SK-N-MC (cell line): ENCODE results near the gene ACSM4.
"Not testable (repeated sequence)": the region's sequence is repeated elsewhere in the genome, so short reads cannot be mapped to it uniquely, and the experiment has no call there.

ENCODE experiments used
- DNase-seq: peaks from one replicate; pipeline ENCODE4 v3.0.0-alpha.2; 2011; ENCODE audit warnings: low read depth, low spot score
- H3K27ac ChIP-seq: fragments of 200-600 bp; sonication (generic); 2 replicates; pipeline ENCODE4 v1.5.1; 2016; ENCODE audit warnings: mixed run types
- H3K36me3 ChIP-seq: fragments of 200-600 bp; sonication (generic); 2 replicates; pipeline ENCODE4 v1.6.1; 2017; ENCODE audit warnings: antibody characterized with exemption, low read length, mixed read lengths; ENCODE audit not compliant: insufficient read depth
- H3K4me3 ChIP-seq: fragments of 200-600 bp; sonication (generic); 2 replicates; pipeline ENCODE4 v1.5.1; 2016
- H3K9ac ChIP-seq: fragments of 200-600 bp; sonication (generic); 2 replicates; pipeline ENCODE4 v1.8.0; 2017; ENCODE audit warnings: mixed run types, mixed read lengths; ENCODE audit not compliant: insufficient read length
- H3K9me3 ChIP-seq: fragments of 200-600 bp; sonication (generic); 2 replicates; pipeline ENCODE4 v1.6.1; 2017; ENCODE audit warnings: low read depth, mild to moderate bottlenecking, antibody characterized with exemption, low read length, moderate library complexity, mixed read lengths
- EZH2 ChIP-seq: fragments of 200-600 bp; sonication (generic); IDR thresholded peaks from one replicate; pipeline ENCODE4 v1.6.1; 2017; ENCODE audit warnings: antibody characterized with exemption
- FOXP2 ChIP-seq: optimal IDR thresholded peaks from 2 replicates; pipeline ENCODE3; 2011; ENCODE audit warnings: mild to moderate bottlenecking, moderate library complexity; ENCODE audit not compliant: insufficient read depth; ENCODE audit errors: extremely low read length, control extremely low read depth
- POLR2AphosphoS5 ChIP-seq: IDR thresholded peaks from 2 replicates; pipeline ENCODE4 v1.6.1; 2012; ENCODE audit warnings: mild to moderate bottlenecking, low read depth, low read length, borderline replicate concordance

ACSM4 gene, protein sequence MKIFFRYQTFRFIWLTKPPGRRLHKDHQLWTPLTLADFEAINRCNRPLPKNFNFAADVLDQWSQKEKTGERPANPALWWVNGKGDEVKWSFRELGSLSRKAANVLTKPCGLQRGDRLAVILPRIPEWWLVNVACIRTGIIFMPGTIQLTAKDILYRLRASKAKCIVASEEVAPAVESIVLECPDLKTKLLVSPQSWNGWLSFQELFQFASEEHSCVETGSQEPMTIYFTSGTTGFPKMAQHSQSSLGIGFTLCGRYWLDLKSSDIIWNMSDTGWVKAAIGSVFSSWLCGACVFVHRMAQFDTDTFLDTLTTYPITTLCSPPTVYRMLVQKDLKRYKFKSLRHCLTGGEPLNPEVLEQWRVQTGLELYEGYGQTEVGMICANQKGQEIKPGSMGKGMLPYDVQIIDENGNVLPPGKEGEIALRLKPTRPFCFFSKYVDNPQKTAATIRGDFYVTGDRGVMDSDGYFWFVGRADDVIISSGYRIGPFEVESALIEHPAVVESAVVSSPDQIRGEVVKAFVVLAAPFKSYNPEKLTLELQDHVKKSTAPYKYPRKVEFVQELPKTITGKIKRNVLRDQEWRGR

DNA sequence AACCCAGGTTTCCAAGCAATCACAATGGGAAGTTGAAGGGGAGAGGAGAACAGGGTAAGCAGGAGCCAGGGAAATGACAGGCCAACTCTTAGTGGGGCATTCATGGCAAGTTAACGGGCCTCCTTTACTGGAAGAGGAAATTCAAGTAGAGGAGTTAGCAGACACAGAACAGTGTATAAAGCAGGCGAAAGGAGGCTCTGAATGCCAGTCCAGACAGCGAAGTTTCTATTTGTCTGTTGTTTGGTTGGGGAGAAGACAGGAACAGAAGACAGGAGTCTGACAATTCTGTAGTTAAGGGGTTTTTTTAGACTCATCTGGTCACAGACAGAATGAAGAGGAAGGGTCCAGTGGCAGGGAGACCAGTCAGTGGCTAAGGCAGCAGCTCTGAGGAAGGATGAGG, at the start of gene ACSM4:
TSS of gene ACSM4 (plus strand) at position 301 of the 400 bp plus-strand sequence. CDS start 260 bp downstream, outside the sequence.
- Histone ChIP-seq H3K4me3 (no peak within 1 kb of the TSS), H3K36me3 (no peaks in the 10 kb centered on the region), H3K27ac (no peak within 1 kb of the TSS), H3K9me3 (no peaks in the 10 kb centered on the region), H3K9ac (no peak within 1 kb of the TSS)
- DNase-seq: no peak
- TF ChIP-seq POLR2AphosphoS5: no peak
- TF ChIP-seq EZH2: no peak
- no peak for TF ChIP-seq FOXP2

GRCh38 chr12:7259060-7259459, 44.8 kb upstream of the ACSM4 start:
- Histone ChIP-seq H3K27ac (no peak overlapping the region), H3K4me3 (no peak overlapping the region), H3K9ac (no peak overlapping the region), H3K36me3 (no peaks in the 10 kb centered on the region), H3K9me3 (no peaks in the 10 kb centered on the region)
- TF ChIP-seq POLR2AphosphoS5: no peak
- DNase-seq: no peak

DNA sequence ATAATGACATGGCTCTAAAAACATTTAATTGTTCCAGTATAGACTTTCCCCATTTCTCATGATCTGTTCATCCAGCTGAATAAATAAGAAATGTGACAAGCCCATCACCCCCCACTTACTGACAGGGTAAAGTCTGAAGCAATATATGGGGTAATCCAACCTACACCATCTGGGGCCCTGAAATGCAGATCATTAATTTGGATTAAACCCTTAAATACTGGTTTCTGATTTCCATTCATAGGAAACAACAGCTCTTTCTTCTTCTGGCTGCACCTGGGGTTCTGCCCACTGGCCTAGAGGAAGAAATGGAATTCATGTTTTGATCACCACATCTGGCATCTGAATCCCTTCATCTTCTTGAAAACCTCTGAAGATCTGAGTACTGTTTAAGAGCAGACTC, 39.3 kb upstream of the ACSM4 start:
- Histone ChIP-seq H3K4me3 (no peak overlapping the region), H3K36me3 (no peaks in the 10 kb centered on the region), H3K9ac (no peak overlapping the region), H3K9me3 (no peaks in the 10 kb centered on the region), H3K27ac (no peak overlapping the region)
- TF ChIP-seq FOXP2: no peak
- no peak for TF ChIP-seq EZH2
- TF ChIP-seq POLR2AphosphoS5: no peak
- DNase-seq: no peak

DNA sequence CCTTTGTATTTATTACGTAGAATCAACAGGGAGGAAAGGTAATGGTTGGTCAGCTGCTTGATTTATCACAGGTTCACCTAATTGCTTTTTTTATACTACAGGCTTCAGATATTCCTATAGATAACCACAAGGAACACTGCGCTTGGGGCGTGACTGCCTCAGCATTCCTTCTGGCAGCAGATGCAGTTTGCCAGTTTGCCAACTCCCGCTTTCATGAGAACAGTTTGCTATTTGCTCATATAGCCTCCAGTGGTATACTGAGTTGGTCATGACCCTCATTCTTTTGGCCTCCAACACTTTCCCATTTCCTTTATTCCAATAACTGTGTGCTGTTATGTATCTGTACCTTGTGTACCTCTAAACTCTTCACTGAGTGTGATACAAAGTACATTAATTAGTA, 38.6 kb upstream of the ACSM4 start:
- DNase-seq: no peak
- no peak for TF ChIP-seq EZH2
- no peak overlapping the region for H3K27ac ChIP-seq

GRCh38 chr12:7269273-7269672, 34.6 kb upstream of the ACSM4 start:
- H3K27ac ChIP-seq: no peak overlapping the region
- TF ChIP-seq FOXP2: no peak
- no peak for TF ChIP-seq EZH2
- TF ChIP-seq POLR2AphosphoS5: no peak
- no peak overlapping the region for H3K4me3 ChIP-seq
- H3K9ac ChIP-seq: no peak overlapping the region
- H3K36me3 ChIP-seq: no peaks in the 10 kb centered on the region
- DNase-seq: no peak
- H3K9me3 ChIP-seq: no peaks in the 10 kb centered on the region

More for the DNA sequence above, 38.6 kb upstream of the ACSM4 start:
- Histone ChIP-seq H3K4me3 (no peak overlapping the region), H3K36me3 (no peaks in the 10 kb centered on the region), H3K9me3 (no peaks in the 10 kb centered on the region), H3K9ac (no peak overlapping the region)

GRCh38 chr12:7271893-7272514, 31.9 kb upstream of the ACSM4 start:
- no peak overlapping the region for H3K9ac ChIP-seq
- H3K36me3 ChIP-seq: no peaks in the 10 kb centered on the region
- no peak overlapping the region for H3K4me3 ChIP-seq
- no peak overlapping the region for H3K27ac ChIP-seq
- no peaks in the 10 kb centered on the region for H3K9me3 ChIP-seq
- TF ChIP-seq EZH2: no peak
- TF ChIP-seq FOXP2: no peak
- no peak for TF ChIP-seq POLR2AphosphoS5
- DNase-seq: no peak

DNA sequence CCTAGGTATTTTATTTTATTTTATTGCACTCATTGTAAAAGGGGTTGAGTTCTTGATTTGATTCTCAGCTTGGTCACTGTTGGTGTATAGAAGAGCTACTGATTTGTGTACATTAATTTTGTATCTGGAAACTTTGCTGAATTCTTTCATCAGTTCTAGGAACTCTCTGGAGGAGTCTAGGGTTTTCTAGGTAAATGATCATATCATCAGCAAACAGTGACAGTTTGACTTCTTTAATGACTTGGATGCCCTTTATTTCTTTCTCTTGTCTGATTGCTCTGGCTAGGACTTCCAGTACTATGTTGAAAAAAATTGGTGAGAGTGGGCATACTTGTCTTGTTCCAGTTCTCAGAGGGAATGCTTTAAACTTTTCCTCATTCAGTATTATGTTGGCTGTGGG, 28.4 kb upstream of the ACSM4 start:
- not testable (repeated sequence) for H3K27ac ChIP-seq, H3K9ac ChIP-seq, DNase-seq, H3K4me3 ChIP-seq, H3K36me3 ChIP-seq, H3K9me3 ChIP-seq

- Histone ChIP-seq H3K4me3 (no peak overlapping the region), H3K27ac (no peak overlapping the region), H3K9ac (no peak overlapping the region), H3K36me3 (no peaks in the 10 kb centered on the region), H3K9me3 (no peaks in the 10 kb centered on the region)
- DNase-seq: no peak
- no peak for TF ChIP-seq FOXP2
- TF ChIP-seq EZH2: no peak
- TF ChIP-seq POLR2AphosphoS5: no peak
These were observed 21.0 kb upstream of the ACSM4 start for GRCh38 chr12:7282844-7283243.

GRCh38 chr12:7289743-7290142, 14.1 kb upstream of the ACSM4 start:
- Histone ChIP-seq H3K4me3 (no peak overlapping the region), H3K36me3 (no peaks in the 10 kb centered on the region), H3K9me3 (no peaks in the 10 kb centered on the region), H3K27ac (no peak overlapping the region), H3K9ac (no peak overlapping the region)
- TF ChIP-seq POLR2AphosphoS5 (no peak), FOXP2 (no peak), EZH2 (no peak)
- DNase-seq: no peak

DNA sequence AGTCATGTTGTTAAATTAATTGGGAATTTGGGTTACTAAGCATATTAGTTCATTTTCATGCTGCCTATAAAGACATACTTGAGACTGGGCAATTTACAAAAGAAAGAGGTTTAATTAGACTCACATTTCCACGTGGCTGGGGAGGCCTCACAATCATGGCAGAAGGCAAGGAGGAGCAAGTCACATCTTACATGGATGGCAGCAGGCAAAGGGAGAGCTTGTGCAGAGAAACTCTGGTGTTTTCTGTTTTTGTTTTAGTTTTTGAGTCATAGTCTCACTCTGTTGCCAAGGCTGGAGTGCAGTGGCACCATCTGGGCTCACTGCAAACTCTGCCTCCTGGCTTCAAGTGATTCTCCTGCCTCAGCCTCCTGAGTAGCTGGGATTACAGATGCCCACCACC, 13.3 kb upstream of the ACSM4 start:
- not testable (repeated sequence) for DNase-seq, H3K4me3 ChIP-seq, H3K27ac ChIP-seq, H3K9me3 ChIP-seq, H3K36me3 ChIP-seq, H3K9ac ChIP-seq
